ENCODE results near the gene CEBPZOS.

The CEBPZOS gene

GRCh38 chr2:37244017-37244416, 47.7 kb downstream of the CEBPZOS start:
- Histone ChIP-seq H4K91ac (ENCODE audit: low read depth, low read length, poor library complexity) (no peak overlapping the region), H3K27me3 (ENCODE audit: control insufficient read depth in 3 of 3, insufficient read depth in 3 of 3, low read depth in 1 of 3, low read length in 3 of 3) (no peaks in the 10 kb centered on the region), H2AFZ (ENCODE audit: low read length) (no peak overlapping the region), H2BK15ac (ENCODE audit: low read length) (no peak overlapping the region), H3K14ac (ENCODE audit: low read length) (no peak overlapping the region), H3K4me1 (ENCODE audit: control insufficient read depth in 2 of 2, insufficient read depth in 1 of 2, low read depth in 1 of 2, low read length in 2 of 2) (no peaks in the 10 kb centered on the region), H2BK120ac (ENCODE audit: low read depth, low read length) (no peak overlapping the region), H2BK12ac (ENCODE audit: low read length) (no peak overlapping the region), H3K9me3 (replicated peaks in 1 of 2; ENCODE audit: control insufficient read depth in 2 of 2, insufficient read depth in 1 of 2, low read depth in 1 of 2, low read length in 2 of 2) (peaks cover 0 to 15% of the 10 kb centered on the region in 2 donors), H3K27ac (replicated peaks; ENCODE audit: low read length) (no peak overlapping the region), H3K23ac (ENCODE audit: low read depth, low read length, poor library complexity) (no peak overlapping the region), H4K8ac (ENCODE audit: low read depth, low read length) (no peak overlapping the region), H3K18ac (ENCODE audit: low read length) (no peak overlapping the region), H3K79me1 (ENCODE audit: low read depth, low read length) (no peaks in the 10 kb centered on the region), H3K36me3 (replicated peaks in 1 of 2; ENCODE audit: control insufficient read depth in 2 of 2, insufficient read depth in 2 of 2, low read length in 2 of 2) (peaks cover 11 to 98% of the 10 kb centered on the region in 2 donors), H3K4ac (ENCODE audit: low read length) (no peak overlapping the region), H2BK5ac (ENCODE audit: low read length) (no peak overlapping the region), H3K4me3 (ENCODE audit: low read length in 2 of 2) (no peak overlapping the region), H3K9ac (ENCODE audit: low read depth, low read length, poor library complexity) (no peak overlapping the region), H3K4me2 (ENCODE audit: insufficient read depth, low read length, poor library complexity, severe bottlenecking) (no peak overlapping the region), H2AK5ac (ENCODE audit: low read depth, low read length) (no peak overlapping the region)
- no peak for DNase-seq (ENCODE audit: low spot score)
- no CpG with 5 or more reads among the region's 4 CpGs for WGBS, 2 donors (ENCODE audit: extremely low coverage in 2 of 2, insufficient read length in 2 of 2, insufficient replicate concordance in 1 of 2)

DNA sequence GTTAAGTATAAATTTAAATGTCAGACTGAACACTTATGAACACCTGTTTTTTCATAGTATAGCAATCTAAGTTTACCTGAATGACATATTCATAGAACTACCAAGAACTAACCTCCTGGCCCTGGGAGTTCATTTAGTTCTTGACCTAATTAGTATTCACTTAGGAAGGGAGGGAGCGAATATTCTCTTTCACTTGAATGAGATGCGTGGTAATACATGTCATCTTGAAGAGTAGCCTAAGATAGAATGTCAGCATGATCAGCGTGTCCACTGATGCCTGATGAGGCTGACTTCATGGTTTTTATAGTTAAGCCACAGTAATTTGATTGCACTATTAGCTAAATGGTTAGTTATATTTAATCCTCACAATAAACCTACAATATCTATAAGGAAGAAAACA, 48.5 kb downstream of the CEBPZOS start:
- Histone ChIP-seq H3K9me3 (replicated peaks in 1 of 2; ENCODE audit: control insufficient read depth in 2 of 2, insufficient read depth in 1 of 2, low read depth in 1 of 2, low read length in 2 of 2) (peaks cover 0 to 15% of the 10 kb centered on the region in 2 donors), H2AK5ac (ENCODE audit: low read depth, low read length) (no peak overlapping the region), H2BK15ac (ENCODE audit: low read length) (no peak overlapping the region), H2AFZ (ENCODE audit: low read length) (no peak overlapping the region), H3K79me1 (ENCODE audit: low read depth, low read length) (no peaks in the 10 kb centered on the region), H3K27ac (replicated peaks; ENCODE audit: low read length) (no peak overlapping the region), H3K4me3 (ENCODE audit: low read length in 2 of 2) (no peak overlapping the region), H4K8ac (ENCODE audit: low read depth, low read length) (no peak overlapping the region), H4K91ac (ENCODE audit: low read depth, low read length, poor library complexity) (no peak overlapping the region), H3K36me3 (replicated peaks in 1 of 2; ENCODE audit: control insufficient read depth in 2 of 2, insufficient read depth in 2 of 2, low read length in 2 of 2) (peaks cover 13 to 99% of the 10 kb centered on the region in 2 donors), H3K27me3 (ENCODE audit: control insufficient read depth in 3 of 3, insufficient read depth in 3 of 3, low read depth in 1 of 3, low read length in 3 of 3) (no peaks in the 10 kb centered on the region), H2BK120ac (ENCODE audit: low read depth, low read length) (no peak overlapping the region), H3K23ac (ENCODE audit: low read depth, low read length, poor library complexity) (no peak overlapping the region), H3K4ac (ENCODE audit: low read length) (no peak overlapping the region), H3K4me2 (ENCODE audit: insufficient read depth, low read length, poor library complexity, severe bottlenecking) (no peak overlapping the region), H2BK12ac (ENCODE audit: low read length) (no peak overlapping the region), H3K4me1 (ENCODE audit: control insufficient read depth in 2 of 2, insufficient read depth in 1 of 2, low read depth in 1 of 2, low read length in 2 of 2) (no peaks in the 10 kb centered on the region), H3K14ac (ENCODE audit: low read length) (no peak overlapping the region), H3K9ac (ENCODE audit: low read depth, low read length, poor library complexity) (no peak overlapping the region), H3K18ac (ENCODE audit: low read length) (no peak overlapping the region), H2BK5ac (ENCODE audit: low read length) (no peak overlapping the region)
- DNase-seq (ENCODE audit: low spot score): no peak
- WGBS, 2 donors (ENCODE audit: extremely low coverage in 2 of 2, insufficient read length in 2 of 2, insufficient replicate concordance in 1 of 2): no CpG with 5 or more reads among the region's 3 CpGs

- Histone ChIP-seq H2BK15ac (ENCODE audit: low read length) (no peak overlapping the region), H2AFZ (ENCODE audit: low read length) (no peak overlapping the region), H3K4me2 (ENCODE audit: insufficient read depth, low read length, poor library complexity, severe bottlenecking) (no peak overlapping the region), H3K27ac (replicated peaks; ENCODE audit: low read length) (no peak overlapping the region), H3K23ac (ENCODE audit: low read depth, low read length, poor library complexity) (no peak overlapping the region), H2AK5ac (ENCODE audit: low read depth, low read length) (no peak overlapping the region), H3K36me3 (replicated peaks in 1 of 2; ENCODE audit: control insufficient read depth in 2 of 2, insufficient read depth in 2 of 2, low read length in 2 of 2) (peaks cover 13 to 100% of the 10 kb centered on the region in 2 donors), H3K4ac (ENCODE audit: low read length) (no peak overlapping the region), H3K18ac (ENCODE audit: low read length) (no peak overlapping the region), H4K8ac (ENCODE audit: low read depth, low read length) (no peak overlapping the region), H3K14ac (ENCODE audit: low read length) (no peak overlapping the region), H2BK120ac (ENCODE audit: low read depth, low read length) (no peak overlapping the region), H3K4me3 (ENCODE audit: low read length in 2 of 2) (no peak overlapping the region), H4K91ac (ENCODE audit: low read depth, low read length, poor library complexity) (no peak overlapping the region), H2BK12ac (ENCODE audit: low read length) (no peak overlapping the region), H3K9me3 (replicated peaks in 1 of 2; ENCODE audit: control insufficient read depth in 2 of 2, insufficient read depth in 1 of 2, low read depth in 1 of 2, low read length in 2 of 2) (peaks cover 0 to 15% of the 10 kb centered on the region in 2 donors), H3K27me3 (ENCODE audit: control insufficient read depth in 3 of 3, insufficient read depth in 3 of 3, low read depth in 1 of 3, low read length in 3 of 3) (no peaks in the 10 kb centered on the region), H2BK5ac (ENCODE audit: low read length) (no peak overlapping the region), H3K9ac (ENCODE audit: low read depth, low read length, poor library complexity) (no peak overlapping the region), H3K4me1 (ENCODE audit: control insufficient read depth in 2 of 2, insufficient read depth in 1 of 2, low read depth in 1 of 2, low read length in 2 of 2) (no peaks in the 10 kb centered on the region), H3K79me1 (ENCODE audit: low read depth, low read length) (no peaks in the 10 kb centered on the region)
- DNase-seq (ENCODE audit: low spot score): no peak
Measured at GRCh38 chr2:37246205-37246604, 49.9 kb downstream of the CEBPZOS start.

DNA sequence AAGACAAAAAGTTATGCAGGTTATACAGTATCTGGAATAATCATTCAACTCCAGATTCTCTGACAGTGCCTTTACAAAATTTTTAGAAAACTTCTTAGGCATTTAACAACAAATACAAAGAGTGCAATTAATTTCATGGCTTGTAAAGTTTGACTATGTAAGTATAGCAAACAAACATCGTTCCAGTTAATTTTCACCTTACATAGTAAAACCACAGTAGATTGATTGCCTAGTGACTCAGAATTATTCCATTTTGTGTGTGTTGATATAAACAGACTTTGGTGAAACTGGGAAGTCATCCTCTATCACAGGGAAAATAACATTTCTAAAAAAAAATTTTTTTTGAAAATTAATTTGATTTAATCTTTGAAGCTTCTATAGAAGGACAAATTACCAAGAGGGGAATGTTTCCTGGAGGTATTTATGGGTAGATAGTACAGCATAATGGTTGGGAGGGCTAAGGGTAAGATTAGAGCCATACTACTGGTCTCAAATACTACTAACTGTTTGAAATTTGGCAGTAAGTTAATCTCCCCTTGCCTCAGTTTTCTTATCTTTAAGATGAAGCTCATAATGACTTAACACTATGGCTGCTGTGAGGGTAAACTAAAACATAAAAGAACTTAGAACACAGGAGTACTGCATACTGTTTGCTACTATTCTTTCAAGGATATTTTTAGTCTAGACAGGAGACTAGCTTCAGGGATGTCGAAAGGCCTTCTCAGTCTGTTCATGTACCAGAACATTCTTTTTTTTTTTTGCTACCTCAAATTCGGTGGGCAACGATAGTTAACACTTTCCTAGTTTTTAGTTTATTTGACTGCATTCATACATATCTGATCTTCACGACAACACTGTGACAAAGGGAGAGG, 54.8 kb downstream of the CEBPZOS start:
- DNase-seq (ENCODE audit: low spot score): no peak
- Histone ChIP-seq H3K27me3 (ENCODE audit: control insufficient read depth in 3 of 3, insufficient read depth in 3 of 3, low read depth in 1 of 3, low read length in 3 of 3) (no peaks in the 10 kb centered on the region), H2BK120ac (ENCODE audit: low read depth, low read length) (no peak overlapping the region), H3K4me2 (ENCODE audit: insufficient read depth, low read length, poor library complexity, severe bottlenecking) (no peak overlapping the region), H3K79me1 (ENCODE audit: low read depth, low read length) (no peaks in the 10 kb centered on the region), H3K14ac (ENCODE audit: low read length) (no peak overlapping the region), H4K91ac (ENCODE audit: low read depth, low read length, poor library complexity) (no peak overlapping the region), H3K18ac (ENCODE audit: low read length) (no peak overlapping the region), H2AK5ac (ENCODE audit: low read depth, low read length) (no peak overlapping the region), H3K27ac (replicated peaks; ENCODE audit: low read length) (no peak overlapping the region), H2AFZ (ENCODE audit: low read length) (no peak overlapping the region), H3K9me3 (replicated peaks in 1 of 2; ENCODE audit: control insufficient read depth in 2 of 2, insufficient read depth in 1 of 2, low read depth in 1 of 2, low read length in 2 of 2) (no peaks in the 10 kb centered on the region), H4K8ac (ENCODE audit: low read depth, low read length) (no peak overlapping the region), H3K4me1 (ENCODE audit: control insufficient read depth in 2 of 2, insufficient read depth in 1 of 2, low read depth in 1 of 2, low read length in 2 of 2) (no peaks in the 10 kb centered on the region), H3K36me3 (replicated peaks in 1 of 2; ENCODE audit: control insufficient read depth in 2 of 2, insufficient read depth in 2 of 2, low read length in 2 of 2) (peaks cover 19 to 99% of the 10 kb centered on the region in 2 donors), H3K9ac (ENCODE audit: low read depth, low read length, poor library complexity) (no peak overlapping the region), H3K4ac (ENCODE audit: low read length) (no peak overlapping the region), H2BK12ac (ENCODE audit: low read length) (no peak overlapping the region), H3K23ac (ENCODE audit: low read depth, low read length, poor library complexity) (no peak overlapping the region), H3K4me3 (ENCODE audit: low read length in 2 of 2) (no peak overlapping the region), H2BK15ac (ENCODE audit: low read length) (no peak overlapping the region), H2BK5ac (ENCODE audit: low read length) (no peak overlapping the region)
- no CpG with 5 or more reads among the region's 5 CpGs for WGBS, 2 donors (ENCODE audit: extremely low coverage in 2 of 2, insufficient read length in 2 of 2, insufficient replicate concordance in 1 of 2)

Data from neuronal stem cell (in vitro differentiated cells).